Limb (tissue), 2 donors: ENCODE results near the gene CCER1.
A peak's percentile ranks its signal among the peaks of the same experiment; 100 is the strongest.

Experiments used
- DNase-seq, 2 donors: peaks; one replicate each; pipeline ENCODE4 v3.0.0-alpha.2; 2016; ENCODE audit errors: extremely low spot score in 2 of 2

The CCER1 gene

GRCh38 chr12:90969346-90969745 lies 14.4 kb upstream of the CCER1 start:
- no peak for DNase-seq

DNA sequence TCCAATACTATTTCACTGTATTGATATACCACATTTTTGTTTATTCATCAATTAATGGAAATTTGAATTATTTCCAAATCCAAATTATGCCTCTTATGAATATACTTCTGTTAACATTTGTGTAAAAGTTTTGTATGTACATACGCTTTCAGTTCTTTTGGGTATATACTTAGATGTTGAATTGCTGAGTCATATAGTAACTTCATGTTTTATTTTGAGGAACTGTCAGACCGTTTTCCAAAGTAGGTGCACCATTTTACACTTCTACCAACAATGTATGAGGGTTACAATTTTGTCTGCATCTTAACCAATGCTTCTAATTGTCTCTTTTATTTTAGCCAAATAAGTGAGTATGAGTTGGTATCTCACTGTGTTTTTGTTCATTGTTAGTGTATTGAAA lies 10.2 kb upstream of the CCER1 start:
- DNase-seq = no peak

- no peak for DNase-seq
These were observed 9.6 kb upstream of the CCER1 start for GRCh38 chr12:90964616-90965015.

DNA sequence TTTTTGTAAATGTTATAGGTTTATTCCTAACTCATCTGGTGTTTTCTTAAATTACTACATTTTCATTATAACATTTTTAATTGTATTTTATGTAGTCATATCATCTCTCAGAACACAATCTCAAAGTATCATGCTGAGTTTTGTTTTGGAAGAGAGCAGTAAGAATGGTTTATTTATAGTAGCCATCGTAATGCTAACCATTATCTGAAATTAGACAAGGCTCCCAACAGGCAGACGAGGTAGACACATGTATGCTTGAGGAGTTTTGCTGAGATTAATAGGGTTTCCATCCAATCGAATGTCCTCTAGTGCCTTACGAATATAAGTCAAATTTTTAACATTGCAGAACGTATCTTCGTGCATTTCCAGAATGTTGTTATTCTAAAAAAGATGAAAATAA lies 9.0 kb upstream of the CCER1 start:
- no peak for DNase-seq

DNA sequence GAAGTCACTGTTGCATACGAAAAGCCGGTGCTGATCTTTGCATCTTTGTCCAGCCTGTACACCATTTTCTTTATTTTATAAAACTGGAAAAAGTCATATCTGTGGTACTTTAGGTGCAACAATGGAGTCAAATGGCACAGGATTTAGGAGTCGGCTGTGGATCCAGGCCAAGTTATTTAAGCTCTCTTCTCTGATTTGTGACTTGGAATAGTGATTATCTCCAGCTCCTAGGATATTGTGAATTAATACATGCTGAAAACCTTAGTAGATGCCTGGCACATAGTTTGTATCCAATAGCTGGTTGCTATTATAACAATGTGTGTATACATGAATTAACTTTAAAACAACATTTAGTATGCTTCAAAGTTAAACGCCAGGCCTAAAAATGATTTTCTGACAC lies 6.2 kb upstream of the CCER1 start:
- no peak for DNase-seq

DNA sequence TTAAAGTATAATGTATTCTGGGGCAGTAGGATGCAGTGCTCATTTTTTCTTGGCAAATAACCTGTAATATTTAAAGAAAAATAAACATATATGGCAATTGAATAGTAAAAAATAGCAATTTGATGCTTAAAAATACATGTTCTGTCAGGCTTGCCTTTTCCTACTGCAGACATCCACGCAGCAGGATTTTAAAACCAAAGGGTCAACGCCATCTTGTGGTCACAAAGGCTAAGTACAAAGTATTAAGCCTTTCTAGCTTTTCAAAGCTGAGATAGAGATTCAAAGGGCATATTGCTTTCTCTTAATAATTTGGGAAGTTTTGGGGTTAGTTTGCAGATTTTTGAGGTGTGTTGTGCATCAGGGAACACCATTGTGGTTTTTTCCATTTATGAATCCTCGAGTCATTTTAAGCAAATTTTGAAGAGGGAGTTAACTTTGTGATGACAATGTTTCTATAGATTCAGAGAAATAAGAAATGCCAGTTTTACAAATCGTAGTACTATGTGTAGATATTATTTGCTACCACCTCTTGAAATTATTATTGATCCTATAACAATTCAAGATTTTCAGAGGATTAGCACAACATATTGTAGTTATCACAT lies 4.7 kb upstream of the CCER1 start:
- peak in 1 of 2 donors; percentile 85 for DNase-seq

DNA sequence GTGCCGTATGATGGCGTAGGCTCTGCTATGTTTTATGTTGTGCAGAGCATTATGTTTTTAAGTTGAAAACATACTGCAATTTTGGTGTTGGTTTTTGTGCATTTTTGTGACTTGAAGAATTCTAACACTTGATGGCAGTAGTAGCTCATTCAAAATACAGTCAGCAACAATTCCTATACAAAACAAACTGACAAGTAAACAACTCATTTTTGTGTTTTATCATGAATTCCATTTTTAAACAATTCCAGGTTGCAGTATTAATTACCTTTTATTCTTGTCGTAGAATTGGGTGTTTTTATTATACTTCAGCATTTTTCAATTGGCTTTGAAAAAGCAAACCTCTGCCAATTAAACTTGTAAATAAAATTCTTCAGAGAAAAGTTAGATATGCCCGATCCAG lies 4.1 kb upstream of the CCER1 start:
- DNase-seq = peak in 1 of 2 donors; percentile 38

GRCh38 chr12:90958347-90958746 lies 3.4 kb upstream of the CCER1 start:
- no peak for DNase-seq

DNA sequence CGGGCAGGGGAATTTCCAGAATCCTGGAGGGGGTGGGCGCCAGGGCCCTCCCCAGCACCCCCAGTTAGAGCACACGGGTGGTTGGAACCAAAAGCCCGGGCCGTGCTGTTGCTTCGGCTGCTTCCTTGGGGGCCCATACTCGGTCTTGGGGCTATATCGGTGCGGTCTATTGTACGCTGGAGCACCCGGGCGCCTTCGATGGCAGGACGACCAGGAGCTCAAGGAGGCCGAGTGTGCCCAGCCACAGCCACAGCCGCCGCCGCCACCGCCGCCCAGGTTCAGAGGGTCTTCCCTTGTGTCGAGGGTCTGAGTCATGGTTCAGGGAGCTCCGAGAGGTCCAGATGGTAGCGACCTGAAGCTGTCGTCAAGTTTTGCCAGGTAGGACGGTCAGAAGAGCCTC lies 548 bp downstream of the CCER1 start:
- no peak for DNase-seq

DNA sequence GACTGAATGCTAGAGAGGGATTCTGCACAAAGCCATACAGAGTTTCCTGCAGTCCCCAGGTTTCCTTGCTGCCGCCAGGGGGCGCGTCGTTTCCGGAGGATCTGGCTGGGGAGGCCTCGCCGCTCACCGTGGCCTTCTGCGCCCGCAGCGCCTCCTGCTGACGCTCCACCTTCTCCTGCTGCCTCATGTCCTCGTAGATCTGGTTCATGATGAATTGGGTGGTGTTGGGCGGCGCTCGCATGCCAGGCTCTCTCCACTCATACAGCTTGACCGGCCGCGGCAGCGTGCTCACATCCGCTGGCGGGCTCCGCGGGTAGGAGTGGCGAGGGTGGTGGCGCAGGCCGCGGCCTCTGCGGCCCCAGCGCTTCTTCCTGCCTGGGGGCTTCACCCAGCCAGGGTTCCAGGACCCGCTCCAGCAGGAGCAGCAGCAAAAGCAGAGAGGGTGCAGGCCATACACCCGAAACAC lies 987 bp downstream of the CCER1 start:
- no peak for DNase-seq

DNA sequence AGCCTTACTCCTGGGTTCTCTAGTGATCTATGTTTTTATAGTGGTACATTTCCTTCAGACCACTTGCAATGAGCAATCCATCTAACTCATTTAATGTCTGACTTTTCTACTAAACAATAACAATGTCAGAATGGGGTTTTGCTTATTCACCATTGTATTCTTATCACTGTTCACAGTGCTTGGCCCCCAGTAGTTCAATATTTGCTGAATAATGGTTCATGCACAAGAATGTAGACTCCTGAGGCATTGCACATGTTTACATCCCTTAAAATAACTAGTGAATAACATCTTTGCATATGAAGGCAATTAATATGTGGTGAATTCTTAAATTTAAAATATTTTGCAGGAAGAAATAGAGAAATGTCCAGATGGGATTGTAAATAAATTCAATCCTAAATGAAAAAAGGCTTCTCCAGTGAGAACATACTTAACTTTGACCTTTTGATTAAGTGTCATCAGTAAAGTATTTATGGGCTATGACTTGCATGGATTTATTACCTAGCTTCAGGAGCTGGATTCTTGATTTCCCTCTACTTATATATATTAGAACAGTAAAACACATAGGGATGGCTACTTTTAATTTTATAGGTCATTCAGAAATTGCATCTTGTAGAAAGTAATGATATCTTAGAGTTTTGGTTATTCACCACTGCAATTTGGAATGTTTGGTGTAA lies 3.4 kb downstream of the CCER1 start:
- no peak for DNase-seq

- DNase-seq = no peak
These were observed 7.1 kb downstream of the CCER1 start for GRCh38 chr12:90947869-90948268.

DNA sequence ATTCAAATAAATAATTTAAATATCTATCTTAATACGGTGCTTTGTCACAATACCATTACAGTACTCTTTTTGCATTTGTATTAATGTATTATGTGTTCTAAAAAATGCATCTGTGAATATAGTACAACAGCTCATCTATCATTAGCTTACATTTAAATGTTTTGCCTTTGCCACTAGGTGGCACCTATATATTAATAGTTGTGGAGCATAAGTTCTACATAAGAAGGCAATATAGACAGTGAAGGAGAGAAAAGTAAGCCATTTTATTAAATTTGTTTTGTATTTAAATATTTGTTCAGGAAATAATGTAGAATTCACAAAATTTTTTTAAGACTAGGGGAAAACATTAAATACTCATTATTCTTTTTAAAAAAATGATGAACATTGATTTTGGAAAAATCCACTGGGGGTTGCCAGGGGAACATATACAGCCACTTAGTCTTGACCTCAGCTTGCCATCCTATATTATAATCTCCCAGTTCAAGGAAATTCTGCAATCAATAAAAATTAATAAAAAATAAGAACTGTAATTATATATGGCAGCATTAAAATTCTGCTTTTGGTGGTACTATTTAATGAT lies 9.8 kb downstream of the CCER1 start:
- peak in 1 of 2 donors; percentile 74 for DNase-seq

DNA sequence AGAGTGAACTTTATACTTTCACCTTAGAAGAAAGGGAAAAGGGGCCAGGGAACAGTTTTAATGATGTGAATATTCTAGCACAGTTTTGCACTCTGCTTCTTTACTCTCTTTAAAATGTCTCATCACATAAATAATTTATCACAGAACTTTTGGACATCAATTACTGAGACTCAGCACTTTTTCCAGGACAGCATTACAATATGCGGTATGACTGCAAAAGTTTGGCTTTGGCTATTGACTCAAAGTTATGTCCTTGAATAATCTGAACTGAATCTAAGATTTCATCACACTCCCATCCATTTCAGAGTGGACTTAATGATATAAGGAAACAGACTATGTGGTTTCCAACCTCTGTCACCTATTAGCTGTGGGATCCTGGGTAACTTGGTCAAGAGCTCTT lies 11.7 kb downstream of the CCER1 start:
- no peak for DNase-seq

DNA sequence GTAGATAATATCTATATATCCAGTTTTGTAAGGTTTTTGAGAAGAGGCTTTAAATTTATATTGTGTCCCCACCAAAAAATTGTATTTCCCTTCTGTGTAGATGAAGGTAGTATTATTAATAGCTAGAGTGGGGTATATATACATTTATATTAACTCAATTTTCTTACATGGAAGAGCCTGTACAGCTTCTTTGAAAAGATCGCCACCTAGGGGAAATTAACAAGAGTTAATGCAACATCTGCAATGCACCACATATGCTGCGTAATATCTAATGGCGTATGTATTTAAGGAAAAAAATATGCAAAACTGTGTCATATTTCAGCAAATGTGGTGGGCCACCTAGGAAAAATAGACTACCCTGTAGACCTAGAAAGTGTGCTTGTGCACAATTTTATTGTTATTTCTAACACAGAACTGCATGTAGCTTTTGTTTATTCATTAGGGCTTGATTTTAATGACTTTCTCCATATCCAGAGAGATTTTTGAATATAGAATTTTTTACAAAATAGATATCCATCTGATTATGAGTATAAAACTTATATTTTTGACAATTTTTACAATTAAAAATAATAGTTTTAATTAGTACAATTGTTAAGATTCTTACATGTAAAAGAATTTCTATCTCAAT lies 14.0 kb downstream of the CCER1 start:
- peak in 1 of 2 donors; percentile 85 for DNase-seq

DNA sequence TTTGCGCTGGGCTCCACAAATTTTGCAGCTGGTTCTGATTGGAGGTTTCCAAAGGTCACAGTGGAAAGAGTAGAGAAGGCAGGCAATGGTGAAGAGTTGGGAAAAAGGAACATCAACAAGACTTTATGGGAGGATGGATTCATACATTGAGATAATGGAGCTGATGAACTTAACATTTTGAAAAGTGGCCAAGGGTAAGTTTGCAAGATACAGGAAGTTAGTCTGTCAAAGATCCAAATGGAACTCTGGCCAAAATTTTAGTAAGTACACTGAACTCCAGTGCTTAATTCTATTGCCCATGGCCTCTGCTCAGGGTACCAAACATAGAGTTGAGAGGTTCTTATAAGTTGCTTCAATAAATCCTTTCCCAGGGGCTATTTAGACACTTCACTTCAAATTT lies 15.6 kb downstream of the CCER1 start:
- no peak for DNase-seq

DNA sequence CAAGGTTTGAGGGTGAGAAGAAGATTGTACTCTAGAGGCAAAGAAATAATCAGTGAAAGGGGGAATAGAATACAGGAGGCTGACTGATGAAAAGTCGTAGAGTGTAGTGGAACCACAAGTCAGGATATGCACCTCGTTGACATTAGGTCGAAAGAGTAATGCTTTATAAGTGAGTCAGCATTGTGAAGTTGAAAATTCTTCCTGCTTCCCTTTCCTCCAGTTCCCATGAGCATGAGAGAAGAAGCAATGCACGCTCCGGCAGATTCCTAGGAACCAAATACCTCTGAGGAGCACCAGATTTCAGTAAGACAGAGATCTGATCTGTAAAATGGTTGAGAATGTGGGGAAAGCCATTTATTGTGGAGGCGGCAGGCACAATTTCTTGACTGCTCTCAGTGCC lies 16.5 kb downstream of the CCER1 start:
- DNase-seq = no peak

DNA sequence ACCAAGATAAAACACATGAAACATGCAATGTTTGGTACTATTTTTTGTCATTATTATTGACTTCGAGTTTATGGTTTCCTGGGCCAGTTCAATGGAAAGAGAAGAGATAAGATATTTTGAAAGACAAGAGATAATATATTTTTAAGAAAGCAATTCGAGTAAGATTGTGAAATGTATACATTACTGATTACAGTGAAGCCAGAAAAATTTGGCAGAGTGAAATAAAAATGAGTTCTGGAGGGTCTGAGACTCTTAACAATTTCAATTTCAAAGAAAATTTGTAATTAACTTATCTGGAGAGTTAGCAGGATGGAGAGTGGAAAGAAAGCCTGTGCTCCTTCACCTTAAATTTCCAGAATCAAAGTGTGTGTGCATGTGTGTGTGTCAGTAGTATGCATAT lies 17.3 kb downstream of the CCER1 start:
- no peak for DNase-seq

- DNase-seq = no peak
These were observed 18.6 kb downstream of the CCER1 start for GRCh38 chr12:90936230-90937005.

DNA sequence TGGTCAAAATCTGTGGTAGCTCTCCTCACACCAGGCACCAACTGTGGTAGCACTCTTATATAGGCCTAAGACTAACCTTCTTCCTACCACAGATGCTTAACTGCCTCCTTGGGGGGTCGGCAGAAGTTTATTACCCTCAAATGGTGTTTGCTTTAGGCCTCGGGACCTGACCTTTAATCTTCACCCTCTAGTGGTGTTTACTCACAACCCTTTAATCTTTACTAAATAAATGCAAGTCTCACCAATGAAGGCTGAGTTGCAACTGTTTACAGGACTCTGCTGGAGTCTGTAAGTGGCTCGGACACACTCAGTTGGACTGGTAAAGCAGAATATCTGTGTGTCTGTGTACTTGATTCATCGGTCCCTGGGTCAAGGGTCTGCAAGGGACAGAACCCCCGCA lies 29.4 kb downstream of the CCER1 start:
- no peak for DNase-seq

- no peak for DNase-seq
These were observed 30.6 kb downstream of the CCER1 start for GRCh38 chr12:90924406-90924805.

DNA sequence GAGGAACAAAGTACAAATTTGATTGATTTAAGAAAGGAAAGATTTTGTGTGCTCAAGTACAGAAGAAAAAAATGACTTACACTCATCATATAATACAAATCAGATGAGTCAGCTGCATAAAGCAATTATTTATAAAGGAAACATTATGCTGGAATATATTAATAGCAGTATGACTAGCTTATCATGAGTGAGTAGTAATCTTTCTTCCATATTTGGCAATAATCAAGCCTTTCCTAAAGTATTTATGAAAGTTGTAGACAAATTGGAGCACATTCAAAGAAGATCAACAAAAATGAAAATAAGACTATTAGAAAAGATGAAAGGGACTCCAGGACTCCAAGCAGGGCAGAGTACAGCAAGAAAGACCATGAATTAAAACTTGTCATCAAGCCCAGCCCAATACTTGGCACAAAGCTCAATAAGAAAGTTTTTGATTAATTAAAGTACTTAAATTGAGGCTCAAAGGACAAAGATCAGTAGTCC lies 32.8 kb downstream of the CCER1 start:
- peak in 1 of 2 donors; percentile 18 for DNase-seq
